HG03521 (cell line): ENCODE results near the gene AKAP8L.

Source experiments
- ATAC-seq: cut with Tn5 transposase; IDR thresholded peaks from one replicate; pipeline ENCODE4 v1.9.1; 2021; ENCODE audit warnings: mild to moderate bottlenecking, moderate library complexity; ENCODE audit not compliant: unreplicated experiment

The AKAP8L gene

DNA sequence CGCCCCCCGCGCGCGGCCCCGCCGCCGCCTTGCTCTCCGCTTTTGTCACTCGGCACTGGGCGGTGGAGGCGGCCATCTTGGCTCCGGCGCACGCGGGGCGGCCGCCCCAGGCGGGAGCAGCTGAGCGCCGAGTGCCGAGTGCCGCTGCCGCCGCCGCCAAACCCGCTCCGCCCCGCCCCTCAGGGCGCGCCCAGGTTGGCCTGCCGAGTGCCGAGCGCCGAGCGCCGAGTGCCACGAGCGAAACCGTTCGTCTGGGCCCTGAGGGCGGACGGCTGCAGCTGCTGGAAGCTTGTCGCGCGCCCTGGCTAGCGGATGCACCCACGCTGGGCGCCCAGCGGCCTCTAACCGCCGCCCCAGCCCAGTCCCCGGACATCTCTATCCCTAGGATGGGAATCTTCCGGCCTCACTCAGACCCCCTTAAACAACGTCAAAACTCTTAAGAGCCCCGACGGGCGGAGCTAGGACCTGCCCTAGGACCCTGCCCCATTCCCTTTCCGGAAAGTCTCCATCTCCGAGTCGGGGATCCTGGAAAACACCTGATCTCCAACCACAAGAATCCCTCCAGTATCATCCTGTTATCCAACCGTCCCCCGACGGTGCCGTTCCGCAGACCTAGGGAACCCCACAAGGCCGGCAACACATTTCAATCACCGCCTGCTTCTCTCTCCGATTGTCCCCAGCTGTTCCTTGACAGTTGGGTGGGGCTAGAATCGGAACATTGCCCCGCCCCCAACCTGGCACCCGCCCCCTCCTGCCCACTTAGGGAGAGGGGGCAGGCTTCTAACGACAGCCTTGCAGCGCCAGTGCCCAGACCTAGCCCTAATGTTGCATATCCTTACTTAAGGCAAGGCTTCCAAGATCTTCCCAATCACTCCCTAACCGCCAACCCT lies 14.1 kb upstream of the AKAP8L start:
- peak; percentile 77 for ATAC-seq

DNA sequence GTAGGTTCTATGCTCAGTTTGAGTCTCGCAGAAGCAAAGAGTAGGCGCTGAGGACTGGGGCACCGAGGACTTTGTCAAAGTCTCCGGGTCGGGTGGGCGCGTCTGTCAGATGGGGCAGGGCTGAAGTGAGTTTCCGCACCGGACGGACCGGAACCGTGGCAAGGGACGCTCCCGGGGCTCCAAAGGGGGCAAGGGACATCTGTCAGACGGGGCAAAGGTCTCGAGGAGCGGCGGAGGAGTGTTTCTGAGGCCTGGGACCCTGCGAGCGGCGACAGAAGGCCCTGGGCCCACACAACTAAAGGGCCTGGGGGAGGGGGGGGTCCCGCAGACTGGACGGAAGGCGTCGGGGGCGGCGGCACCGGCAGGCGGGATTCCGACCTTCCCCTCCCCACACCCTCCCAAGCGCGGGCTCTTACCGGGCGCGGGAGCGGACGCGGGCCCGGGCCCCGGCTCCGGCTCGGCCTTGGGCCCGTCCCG lies 13.3 kb upstream of the AKAP8L start:
- no peak for ATAC-seq

DNA sequence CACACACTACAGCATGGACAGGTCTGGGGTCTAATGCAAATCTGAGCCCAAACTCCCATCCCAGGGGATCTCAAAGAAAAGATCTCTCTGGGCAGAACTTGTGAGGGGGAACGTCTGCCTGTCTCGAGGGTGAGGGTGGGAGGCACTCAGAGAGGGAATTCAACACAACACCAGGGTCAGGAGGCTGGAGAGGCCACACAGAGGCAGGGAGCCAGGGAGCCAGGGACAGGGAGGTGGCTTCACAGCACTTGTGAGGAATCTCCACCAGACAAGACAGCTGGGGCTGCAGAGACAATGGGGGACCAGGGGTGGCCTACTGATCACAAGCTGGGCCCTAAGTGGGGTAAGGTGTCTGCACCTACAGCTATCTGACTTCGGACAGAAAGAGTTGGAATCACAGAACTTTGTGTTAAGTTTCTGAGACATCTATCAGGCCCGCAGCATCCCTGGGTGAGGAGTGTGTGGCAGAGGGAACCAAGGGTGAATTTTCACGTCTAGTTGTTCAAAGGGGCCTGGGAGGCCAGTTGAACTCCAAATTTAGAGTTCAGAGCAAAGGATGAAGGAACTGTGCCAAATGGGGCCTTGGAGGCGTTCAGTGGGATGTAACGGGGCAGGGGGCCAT lies 12.7 kb upstream of the AKAP8L start:
- no peak for ATAC-seq

DNA sequence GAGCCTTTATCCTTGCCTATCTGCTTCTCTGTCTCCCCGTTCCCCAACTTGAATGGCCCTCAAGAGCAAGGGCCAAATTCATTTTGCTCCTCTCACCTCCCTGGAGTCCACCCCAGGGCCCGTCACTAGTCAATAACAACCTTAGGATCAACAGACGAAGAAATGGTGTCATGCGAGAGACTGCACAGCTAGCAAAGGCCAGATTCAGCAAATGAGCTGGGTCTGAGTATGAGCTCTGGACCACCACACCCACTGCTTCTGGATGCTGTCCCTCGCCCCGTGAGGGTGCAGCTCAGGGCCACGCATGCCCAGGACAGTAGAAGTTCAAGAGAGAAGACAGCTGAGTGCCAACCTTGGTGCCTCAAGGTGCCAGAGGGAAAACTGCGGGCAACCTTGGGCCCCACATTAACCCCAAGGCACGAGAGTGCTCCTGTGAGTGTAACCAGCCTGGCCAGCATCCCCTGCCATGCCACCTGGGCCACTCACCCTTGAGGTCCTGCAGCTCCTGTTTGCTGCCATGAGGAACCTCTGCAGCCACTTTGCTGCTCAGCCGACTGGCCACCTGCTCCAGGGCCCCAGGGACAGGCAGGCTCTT lies 11.8 kb upstream of the AKAP8L start:
- no peak for ATAC-seq

DNA sequence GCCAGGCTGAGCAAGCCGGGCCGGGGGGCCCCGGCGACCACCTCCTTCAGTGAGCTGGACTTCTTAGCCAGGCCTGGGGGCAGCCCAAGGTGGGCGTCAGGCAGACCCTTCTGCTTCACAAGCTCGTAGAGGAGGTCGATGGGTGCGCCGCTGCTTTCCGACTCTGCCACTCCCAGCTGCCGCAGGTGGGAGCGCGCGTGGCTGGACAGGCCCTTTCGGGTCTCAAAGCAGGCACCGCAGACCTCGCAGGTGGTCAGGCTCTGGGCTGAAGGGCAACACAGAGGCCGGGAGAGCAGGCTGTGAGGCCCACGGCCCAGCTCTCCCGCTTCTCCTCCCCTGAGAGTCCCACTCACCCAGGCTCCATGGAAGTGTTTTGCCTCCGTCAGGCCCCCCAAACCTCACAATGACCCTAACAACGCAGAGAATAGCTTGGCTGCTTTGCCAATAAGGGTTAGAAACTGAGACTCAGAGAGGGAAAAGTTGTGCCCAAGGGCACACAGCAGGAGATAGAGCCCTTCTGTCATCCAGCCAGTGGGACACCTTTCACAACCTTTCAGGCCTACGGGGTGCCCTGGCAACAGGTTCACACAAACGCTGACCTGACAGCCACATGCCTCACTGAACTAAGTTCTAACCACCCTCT lies 11.2 kb upstream of the AKAP8L start:
- no peak for ATAC-seq

DNA sequence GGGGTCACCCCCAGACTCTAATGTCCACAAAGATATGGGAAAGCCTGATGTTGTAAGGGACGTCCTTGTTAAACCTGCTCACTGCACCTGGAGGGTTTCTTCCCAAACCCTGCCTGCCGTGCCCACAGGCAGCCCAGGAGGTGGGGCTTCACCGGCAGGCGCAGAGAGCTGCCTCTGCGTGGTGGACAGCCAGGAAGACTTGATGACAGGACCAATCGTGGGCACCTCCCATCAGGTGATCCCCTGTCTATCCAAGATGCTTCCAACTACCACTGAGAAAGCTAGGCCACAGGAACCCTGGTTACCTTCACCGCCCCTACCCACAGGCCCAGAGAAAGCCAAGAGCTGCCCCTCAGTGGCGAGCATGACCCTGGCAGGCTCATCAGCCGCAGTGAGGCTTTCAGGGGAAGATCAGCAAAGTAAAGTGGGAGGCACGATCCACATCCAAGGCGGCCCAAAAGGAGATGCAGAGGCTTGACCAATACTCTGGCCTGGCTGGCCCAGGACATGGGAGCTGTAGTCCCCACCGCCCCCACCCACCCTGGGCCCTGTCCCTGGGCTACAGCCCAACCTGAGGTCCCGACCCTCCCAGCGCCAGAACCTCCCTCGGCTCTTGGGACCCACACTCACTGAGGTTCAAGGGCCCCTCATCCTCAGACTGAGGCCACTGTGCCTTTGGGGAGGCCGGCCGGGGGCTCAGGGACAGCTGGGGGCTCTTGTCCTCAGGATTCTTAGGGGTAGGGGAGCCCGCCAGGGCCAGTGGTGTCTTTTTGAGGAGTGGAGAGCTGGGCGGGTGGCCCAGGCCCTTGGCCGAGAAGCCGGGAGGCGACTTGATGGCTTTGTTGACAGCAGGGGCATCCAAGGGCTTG lies 10.4 kb upstream of the AKAP8L start:
- ATAC-seq: no peak

DNA sequence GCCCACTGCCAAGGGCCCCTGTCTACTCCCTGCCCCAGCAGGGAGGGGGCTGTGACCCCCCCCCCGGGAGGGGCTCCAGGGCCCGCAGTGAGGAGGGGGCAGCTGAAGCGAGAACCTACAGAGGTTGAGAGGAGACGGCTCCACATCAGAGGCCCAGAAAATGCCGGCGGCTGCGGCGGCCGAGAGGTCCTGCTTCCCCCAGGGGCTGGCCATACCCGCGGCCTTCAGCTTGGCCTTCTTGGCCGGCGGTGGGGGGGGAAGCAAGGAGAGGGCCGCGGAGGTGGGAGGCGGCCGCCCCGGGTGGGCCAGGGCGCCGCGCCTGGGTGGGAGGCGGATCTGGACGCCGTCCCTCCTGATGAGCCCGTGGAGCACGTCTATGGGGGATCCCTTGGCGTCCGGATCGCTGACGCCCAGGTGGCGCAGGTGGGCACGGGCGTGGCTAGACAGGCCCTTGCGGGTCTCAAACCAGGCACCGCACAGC lies 9.2 kb upstream of the AKAP8L start:
- no peak for ATAC-seq

DNA sequence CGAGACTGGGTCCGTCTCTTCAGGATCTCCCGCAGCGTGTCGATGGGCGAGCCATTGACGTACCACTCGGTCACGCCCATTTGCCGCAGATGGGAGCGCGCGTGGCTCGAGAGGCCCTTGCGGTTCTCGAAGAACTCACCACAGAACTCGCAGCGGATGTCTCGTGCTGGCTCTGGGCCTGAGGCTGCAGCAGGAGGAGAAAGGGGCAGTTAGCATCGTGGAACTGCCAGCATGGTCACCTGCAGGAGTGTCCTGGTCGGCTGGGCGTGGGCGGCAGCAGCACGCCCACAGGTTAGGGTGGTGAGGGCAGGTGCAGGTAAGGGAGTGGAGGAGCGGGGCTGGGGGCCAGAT lies 8.5 kb upstream of the AKAP8L start:
- ATAC-seq: no peak

DNA sequence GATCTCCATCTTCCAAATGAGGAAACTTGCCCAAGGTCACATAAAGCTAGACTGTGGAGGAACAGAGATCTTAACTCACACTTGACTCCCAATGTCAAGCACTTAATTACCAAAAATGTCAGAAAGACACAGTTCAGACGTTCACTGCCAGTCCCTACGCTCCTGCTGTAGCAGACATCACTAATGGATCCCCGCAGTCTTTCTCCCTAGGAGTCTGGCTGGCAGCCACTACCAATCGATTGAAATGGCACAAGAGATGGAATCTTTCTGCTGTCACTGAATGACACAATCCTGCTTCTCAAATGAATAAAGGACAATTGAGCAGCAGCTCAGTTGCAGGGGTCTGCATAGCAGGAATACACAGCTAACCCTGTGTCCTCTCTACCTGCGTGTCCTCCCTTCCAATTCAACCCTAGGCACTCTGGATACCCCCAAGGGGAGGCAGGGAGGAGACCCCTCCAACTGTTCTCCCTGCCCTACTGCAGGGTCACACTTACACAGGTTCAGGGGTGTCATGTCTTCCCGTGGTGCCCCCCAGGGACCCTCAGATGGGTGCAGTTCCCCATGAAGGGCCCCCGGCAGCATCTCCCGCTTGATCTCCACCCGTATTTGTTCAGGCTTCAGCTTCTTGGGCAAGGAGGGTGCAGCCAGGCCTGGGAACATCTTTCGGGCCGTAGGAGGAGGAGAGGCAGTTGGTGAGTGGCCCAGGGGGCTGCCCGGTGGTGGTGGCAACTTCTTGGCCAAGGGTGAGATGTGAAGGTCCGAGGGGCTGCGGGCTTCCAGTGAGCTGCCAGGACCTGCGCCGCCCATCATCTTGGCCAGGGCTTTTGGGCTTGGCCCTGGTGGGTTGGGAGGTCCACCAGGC lies 7.9 kb upstream of the AKAP8L start:
- ATAC-seq: no peak

DNA sequence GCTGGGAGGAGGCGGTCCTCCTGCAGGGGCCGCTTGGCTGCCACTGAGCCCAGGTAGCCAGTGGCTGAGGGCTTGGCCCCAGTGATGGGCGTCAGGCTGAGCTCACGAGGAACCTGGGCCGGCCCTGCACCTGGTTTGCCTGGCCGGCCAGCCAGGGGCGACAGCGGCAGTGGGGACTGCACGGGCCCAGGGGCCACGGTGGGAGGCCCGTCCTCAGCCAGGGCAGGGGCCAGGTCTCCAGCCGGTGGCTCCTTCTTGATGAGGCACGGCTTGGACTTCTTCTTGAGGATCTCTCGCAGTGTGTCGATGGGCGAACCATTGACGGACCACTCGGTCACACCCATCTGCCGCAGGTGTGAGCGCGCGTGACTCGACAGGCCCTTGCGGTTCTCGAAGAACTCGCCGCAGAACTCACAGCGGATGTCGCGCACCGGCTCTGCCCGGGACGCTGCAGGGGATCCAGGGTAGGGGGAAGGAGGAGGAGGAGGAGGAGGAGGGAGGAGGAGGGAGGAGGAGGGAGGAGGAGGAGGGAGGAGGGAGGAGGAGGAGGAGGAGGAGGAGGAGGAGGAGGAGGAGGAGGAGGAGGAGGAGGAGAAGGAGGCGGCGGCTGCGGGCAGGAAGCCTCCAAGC lies 6.6 kb upstream of the AKAP8L start:
- ATAC-seq: no peak

DNA sequence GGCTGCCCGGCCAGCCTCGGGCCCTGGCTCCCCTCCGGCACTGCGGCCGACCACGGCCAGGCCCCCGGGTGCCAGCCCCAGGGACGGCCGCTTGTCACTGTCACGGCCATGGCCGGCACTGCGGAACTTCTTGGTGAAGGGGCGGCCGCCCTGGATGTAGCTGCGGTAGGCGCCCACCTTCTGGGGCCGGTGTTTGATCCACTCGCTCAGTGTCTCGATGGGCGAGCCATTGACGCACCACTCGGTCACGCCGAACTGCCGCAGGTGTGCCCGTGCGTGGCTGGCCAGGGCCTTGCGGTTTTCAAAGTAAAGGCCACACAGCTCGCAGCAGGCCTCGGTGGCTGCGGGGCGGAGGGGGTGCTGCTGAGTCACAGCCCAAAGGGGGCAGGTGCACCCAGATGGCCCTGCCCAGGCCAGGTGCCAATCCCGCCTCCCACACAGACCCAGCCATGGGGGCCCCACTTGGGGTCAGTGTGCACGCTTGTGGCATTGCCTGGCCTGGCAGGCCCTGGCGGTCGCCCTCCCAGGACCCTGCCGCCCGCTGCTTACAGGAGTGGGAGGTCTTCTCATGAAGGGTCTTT lies 6.0 kb upstream of the AKAP8L start:
- no peak for ATAC-seq

DNA sequence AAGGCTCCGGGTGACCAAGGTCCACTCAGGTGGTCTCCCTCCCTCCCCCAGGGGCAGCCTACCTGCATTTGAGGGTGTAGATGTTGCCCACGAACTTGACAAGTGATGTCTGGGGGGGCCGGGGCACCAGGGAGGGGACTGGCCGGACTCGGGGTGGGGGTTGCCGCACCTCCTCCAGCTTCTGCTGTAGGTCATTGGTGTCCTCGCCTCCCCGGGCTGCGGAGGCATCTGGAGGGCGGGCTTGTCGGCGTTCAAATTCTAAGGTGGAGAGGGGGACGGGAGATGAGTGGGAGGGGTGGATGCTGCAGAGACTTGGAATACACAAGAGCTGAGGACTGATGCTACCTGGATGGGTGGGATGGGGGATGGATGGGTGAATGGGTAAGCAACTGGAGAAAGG lies 5.3 kb upstream of the AKAP8L start:
- ATAC-seq: no peak

DNA sequence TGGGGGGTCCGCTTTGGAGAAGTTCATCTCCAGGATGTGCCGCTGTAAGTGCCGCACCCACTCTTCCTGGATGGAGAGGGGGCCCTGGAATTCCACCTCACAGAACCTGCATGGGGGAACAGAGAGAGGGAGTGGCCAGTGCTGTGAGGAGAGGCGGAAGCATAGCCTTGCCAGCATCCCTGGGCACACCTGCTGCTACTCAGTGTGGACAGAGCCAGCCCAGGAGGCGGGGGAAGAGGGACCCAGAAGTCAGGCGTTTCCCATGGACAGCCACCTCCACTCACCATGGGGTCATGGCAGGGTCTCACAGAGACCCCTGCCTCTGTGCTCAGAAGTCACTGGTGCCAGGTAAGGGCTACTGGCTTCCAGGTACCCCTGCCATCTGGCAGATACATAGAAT lies 4.3 kb upstream of the AKAP8L start:
- ATAC-seq: no peak

DNA sequence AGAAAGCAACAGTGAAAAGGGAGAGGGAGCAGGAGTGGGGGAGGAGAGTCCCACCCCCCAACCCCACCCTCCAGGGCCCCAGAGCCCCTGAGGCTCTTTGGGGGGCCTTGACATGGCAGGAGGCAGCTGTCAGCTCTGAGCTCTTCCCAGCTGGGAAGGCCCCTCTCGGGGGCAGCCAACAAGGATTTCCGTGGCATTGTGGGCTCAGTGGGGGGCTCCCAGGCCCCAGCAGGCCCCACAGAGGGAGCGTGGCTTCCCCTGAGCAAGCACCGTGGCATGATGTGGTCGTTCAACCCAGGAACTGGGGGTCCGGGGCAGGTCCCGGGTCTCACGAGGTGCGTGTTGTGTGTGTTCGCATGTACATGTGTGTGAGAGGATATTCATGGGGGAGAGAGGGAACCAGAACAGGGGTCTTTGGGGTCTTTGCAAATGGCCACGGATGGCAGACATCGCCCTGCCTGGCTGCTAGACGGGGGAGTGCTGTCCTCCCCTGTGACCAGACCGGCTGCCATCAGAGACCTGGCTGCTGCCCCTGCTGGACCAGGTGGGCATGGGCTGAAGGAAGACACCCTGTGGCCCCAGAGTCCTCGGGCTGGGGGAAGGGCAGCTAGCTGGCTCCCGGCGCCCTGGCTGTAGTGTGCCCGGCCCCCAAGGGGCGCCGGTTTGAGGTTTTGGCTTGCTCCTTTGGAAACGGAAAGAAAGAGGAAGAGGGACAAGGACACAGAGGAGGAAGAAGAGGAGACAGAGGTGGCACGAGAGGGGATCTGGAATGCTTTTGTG lies 3.7 kb upstream of the AKAP8L start:
- ATAC-seq: no peak

DNA sequence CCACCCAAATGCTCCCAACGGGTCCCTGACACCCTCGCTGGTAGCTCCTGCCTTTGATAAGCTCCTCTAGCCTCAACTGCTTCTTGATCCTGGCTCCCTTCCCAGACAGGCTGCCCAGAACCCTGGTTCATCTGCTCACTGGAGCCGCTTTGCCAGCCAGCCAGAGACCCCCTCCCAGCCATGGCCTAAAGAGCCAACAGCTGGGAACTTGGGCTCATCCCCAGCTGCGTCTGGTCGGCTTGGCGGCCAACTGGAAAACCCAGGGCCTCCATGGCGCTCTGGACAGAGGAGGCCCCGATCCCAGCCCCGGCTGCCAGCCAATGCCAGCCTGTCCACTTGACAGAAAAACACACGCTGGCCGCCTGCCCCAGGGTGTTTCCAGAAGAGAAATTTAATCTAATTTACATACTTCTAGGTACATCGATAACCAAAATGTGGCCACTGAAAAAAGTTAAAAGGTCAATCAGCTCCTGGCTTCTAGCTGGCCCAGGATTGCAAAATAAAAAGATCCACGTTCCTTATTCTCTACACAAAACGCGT lies 3.0 kb upstream of the AKAP8L start:
- no peak for ATAC-seq

DNA sequence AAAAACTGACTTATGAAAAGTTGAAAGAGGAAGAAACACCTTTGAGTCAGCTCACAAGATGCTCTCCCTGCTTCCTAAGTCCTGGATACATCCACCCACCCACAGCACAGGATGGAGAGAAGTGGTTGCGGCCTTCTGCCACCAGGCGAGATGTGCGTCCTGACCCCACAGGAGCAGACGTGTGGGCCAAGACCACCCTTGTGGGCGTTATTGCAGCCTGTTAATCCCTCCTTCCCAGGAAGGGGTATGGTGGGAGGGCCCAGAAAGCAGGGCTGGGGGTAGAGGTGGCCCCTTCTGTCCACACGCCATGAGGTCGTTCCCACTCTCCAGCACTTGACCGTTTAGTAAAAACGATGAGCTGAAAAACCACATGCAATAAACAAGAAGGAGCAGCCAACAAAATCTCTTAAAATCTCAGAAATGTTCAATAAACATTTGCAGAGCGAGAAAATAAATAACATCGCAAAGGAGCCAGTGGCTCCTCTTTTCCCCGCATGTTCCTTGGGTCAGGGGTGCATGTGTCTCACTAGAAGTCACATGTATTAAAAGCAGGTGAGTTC lies 2.4 kb upstream of the AKAP8L start:
- no peak for ATAC-seq

DNA sequence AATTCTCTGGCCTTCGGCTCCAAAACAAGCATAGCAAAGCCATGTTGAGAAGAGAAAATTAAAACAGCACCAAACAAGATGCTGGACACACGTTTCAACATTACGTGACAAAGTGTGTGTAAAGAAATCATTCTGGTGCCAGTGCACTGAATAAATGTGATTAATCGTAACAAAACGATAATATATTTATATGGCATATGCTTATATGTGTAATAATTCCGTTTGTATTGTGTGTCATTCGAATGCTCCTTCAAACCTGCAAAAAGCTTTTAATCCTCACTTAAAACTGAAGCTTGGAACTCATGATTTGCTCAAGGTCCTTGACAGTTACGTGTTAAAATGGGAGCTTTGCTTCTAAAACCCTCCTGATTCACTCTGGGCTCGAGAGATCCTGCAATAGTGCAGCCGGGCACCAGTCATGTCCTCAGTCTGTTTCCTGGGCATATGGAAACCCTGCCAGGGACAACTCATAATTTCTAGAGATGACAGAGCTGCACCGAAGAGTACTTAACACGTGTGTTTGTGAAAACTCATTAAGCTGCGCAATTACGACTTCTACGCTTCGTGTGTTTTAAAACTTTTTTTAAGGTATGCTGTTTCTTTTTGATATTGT lies 731 bp upstream of the AKAP8L start:
- ATAC-seq: no peak
